Erythroblast (primary cell): ENCODE results near the gene FRMD4A.

Experiments used
- DNase-seq, 2 experiments: peaks; one replicate each; lab custom pipeline; 2025; lab: John Stamatoyannopoulos, UW
- GATA1 ChIP-seq: IDR thresholded peaks from 2 replicates; pipeline ENCODE4 v1.6.1; 2011; ENCODE audit warnings: low read depth, mild to moderate bottlenecking, control low read depth, low read length, moderate library complexity
- POLR2A ChIP-seq: IDR thresholded peaks from 2 replicates; pipeline ENCODE4 v1.6.1; 2011; ENCODE audit warnings: mild to moderate bottlenecking, low read length

Gene FRMD4A

DNA sequence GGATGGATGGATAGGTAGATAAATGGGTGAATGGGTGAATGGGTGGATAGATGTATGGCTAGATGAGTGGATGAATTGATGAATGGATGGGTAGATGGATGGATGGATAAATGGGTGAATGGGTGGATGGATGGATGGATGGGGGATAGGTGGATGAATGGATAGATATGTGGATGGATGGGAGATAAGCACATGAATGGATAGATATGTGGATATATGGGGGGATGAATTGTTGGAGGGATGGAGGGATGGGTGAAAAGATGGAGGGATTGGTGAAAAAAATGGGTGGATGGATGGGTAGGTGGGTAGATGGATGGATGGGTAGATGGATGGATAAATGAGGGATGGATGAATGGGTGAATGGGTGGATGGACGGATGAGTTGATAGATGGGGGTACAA lies 196.4 kb downstream of the FRMD4A start:
- no peak for TF ChIP-seq GATA1
- no peak for TF ChIP-seq POLR2A
- no peak for DNase-seq

DNA sequence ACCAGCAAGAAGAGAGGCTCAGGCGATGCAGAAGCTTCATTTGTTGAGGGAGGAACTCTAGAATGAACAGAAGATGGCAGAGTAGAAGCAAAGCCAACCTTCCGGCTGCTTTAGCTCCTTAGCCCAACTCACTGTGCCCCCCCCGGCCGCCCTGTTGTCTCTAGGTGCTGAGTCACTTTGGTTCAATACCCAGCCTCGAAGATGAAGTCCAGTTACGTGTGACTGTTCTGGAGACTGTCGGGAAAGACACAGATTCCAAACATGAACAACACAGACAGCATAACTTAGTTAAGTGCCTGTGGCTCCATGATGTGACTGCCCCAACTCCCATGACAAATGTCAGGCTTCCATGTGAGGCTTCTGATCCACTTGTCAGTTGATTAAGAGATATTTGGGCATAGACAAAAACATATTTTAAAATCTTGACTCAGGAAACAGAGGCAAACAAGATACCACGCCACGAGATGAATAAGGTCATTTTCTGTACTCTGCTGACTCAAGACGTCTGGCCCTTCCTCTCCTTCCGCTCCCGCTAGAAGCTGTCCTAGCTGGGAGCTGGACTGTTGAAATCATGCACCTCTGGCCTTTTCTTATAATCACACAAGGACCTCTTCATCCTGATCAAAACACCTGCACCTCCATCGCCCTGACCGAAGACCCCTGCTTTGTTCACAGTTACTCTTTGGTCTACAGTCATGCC lies 199.3 kb downstream of the FRMD4A start:
- no peak for TF ChIP-seq POLR2A
- no peak for DNase-seq

DNA sequence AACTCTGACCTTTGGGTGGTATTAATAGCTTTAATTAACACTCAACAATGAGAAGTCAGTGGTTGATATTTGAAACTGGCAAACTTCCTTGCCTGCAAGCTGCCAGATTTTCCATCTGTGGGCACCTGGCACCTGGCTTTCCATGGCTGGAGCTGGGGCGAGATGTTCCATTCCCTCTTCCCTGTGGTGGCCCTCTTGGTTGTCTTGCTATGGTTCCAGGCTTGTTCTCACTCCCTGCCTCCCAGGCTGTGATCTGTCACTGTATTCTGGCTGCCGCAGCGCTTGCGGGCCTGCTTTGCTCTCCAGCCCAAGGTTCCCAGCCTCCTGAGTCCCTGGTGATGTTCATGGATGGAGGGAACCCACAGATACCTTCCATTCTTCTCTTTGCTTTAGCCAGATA lies 201.0 kb downstream of the FRMD4A start:
- TF ChIP-seq POLR2A: no peak
- TF ChIP-seq GATA1: no peak
- DNase-seq: no peak

DNA sequence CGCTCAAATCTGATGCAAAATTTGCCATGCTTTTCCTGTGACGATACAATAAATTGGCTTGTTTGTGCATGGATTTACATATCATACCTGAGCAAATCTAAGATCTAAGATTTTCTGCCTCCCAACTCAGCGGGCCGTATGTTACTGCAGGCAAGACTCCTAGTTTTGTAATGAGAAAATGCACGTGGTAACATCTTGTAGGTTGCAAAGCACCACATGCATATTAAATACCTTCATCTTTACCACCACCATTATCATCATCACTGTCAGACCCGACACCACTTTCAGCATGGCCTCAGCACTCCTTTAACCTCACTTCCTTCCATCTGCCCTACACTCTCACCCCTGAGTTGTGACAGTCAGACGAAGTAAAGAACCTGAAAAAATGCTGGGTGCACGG lies 202.2 kb downstream of the FRMD4A start:
- no peak for TF ChIP-seq POLR2A
- no peak for TF ChIP-seq GATA1

DNA sequence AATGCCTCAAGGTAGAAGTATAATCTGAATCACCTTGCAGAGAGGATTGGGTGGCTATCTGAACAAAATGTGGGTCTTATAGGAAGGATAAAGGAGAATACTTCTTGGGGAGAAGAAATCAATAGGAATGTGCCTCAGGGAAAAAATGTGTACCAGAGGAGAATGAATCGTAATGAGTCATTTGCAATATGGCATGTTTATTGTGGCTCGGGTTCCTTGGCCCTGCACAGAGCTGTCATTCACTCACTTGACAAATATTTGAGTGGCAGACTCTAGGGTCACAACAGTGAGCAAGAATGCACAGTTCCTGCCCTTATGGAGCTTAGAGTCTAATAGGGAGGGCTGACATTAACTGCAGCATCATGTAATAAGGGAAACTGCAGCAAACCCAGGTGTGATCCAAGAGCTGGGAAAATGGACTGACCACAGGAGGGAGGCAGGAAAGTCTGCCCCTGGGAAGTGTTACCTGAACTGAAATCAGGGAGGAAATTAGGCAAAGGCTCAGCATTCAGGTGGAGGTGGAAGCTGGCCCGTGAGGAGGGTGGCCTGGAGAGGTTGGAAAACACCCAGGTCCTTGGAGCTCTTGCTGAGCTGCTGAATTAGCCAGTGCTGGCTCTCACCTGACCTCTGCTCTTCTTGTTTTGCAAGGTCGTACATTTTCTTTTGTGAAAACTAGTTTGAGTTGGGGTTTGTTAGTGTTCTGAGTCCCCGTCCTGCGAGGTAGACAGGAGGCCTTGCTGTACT lies 203.9 kb downstream of the FRMD4A start:
- DNase-seq: no peak
- TF ChIP-seq POLR2A: no peak
- TF ChIP-seq GATA1: no peak

More for the DNA sequence above, 202.2 kb downstream of the FRMD4A start:
- DNase-seq: no peak

DNA sequence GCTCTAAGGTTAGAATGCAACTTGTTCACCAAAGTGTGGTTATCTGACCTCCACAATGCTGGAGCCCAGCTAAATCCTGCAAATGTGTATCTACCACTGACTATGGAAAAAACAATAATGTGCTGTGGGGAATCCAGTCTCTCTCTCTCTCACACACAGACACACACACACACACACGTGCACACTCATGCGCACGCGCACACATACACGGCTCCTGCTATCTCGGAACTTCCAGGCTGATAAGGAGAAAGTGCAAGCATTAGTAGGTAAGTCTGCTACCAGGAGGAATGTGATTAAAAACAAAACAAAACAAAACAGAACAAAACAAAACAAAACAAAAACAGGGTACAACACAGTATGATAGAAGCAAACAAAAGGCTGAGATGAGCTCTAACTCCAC lies 205.2 kb downstream of the FRMD4A start:
- TF ChIP-seq POLR2A (no peak), GATA1 (no peak)

DNA sequence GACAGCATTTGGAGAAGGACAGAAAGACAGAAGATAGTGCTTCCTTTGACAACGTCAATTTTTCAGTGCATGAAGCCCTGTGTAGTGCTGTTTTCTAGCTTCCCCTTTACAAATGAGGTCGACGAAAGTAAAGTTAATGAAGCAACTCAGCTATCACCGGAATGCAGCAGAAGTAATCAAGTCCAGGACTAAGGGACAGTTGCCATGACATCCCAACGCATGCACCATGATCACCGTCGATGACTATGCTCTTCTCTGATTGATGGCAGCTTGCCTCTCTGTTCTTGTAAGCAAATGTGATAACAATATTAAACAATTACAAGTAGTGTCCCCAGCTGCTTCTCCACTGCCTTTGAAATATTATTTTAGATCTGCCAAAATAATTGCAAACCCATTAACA lies 205.8 kb downstream of the FRMD4A start:
- TF ChIP-seq GATA1 (no peak), POLR2A (no peak)
- no peak for DNase-seq

More for the DNA sequence above, 205.2 kb downstream of the FRMD4A start:
- DNase-seq: no peak

DNA sequence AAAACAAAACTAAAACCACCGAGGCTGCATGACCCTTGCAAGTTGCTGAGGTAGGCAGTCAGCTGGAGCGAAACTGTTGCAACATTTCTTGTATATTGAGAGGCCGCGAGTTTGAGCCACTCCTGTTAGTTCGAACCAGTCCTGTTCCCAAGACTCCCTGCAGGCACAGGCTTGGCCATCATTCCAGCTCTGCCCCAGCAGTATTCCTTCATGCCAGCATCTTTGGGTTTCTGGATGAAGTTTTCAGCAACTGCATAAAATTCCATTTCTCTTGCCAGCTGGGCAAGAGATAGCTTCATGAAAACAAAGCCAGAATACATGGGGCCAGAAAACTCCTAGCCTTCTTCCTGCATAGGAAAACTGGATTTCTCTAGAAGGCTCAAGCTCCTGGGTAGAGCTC lies 207.6 kb downstream of the FRMD4A start:
- no peak for DNase-seq
- TF ChIP-seq POLR2A: no peak
- no peak for TF ChIP-seq GATA1

DNA sequence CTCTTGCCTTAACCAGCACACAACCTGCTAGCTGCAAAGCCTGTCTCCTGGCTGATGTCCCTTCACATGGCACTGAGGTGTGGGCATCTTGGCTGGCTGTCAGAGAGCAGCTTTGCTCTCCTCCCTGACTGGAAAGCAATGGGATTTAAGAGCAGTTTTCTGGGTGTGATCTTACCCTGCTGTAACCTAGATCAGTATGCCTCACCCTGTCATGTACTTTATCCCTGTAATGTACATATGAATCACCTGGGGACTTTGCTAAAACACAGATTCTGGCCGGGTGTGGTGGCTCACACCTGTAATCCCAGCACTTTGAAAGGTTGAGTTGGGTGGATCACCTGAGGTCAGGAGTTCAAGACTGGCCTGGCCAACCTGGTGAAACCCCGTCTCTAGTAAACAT lies 209.9 kb downstream of the FRMD4A start:
- TF ChIP-seq POLR2A (no peak), GATA1 (no peak)
- no peak for DNase-seq

DNA sequence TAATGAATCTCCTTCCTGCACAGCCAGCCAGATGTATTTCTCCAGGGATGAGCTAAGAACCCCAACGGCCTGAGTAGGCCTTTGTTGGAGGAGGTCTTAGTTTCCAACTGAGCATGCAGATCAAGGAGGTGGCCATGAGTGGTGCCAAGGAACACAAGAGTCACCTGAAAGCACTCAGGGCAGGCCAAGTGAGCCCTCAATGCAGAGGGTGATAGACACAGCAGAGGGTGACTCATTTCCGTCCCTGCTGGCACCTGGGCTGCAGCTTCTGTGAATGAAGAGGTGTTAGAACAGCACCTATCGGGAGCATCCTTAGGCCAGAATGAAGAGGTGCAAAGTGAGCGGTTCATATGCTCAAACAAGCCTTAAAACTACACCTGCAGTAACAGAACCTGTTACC lies 211.8 kb downstream of the FRMD4A start:
- TF ChIP-seq GATA1: no peak
- no peak for TF ChIP-seq POLR2A
- DNase-seq: no peak

DNA sequence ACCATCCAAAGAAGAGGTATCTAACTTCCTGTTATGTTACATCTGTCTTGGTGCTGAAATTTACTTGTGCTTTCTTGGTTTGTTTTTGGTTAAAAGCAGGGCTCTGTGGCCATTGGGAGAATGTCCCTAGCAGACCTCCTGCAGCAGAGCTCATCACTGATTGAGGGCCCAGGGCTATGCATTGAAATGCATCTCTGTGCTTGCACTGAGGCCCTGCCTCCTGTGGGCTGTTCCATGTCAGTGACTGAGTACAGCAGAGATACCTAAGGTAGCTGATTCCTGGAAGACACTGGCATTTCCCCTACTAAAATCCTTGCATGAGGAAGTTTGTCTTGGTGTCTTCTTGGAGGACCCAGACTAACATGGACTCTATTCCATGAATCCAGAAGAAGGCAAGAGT lies 213.9 kb downstream of the FRMD4A start:
- TF ChIP-seq GATA1 (no peak), POLR2A (no peak)
- no peak for DNase-seq

DNA sequence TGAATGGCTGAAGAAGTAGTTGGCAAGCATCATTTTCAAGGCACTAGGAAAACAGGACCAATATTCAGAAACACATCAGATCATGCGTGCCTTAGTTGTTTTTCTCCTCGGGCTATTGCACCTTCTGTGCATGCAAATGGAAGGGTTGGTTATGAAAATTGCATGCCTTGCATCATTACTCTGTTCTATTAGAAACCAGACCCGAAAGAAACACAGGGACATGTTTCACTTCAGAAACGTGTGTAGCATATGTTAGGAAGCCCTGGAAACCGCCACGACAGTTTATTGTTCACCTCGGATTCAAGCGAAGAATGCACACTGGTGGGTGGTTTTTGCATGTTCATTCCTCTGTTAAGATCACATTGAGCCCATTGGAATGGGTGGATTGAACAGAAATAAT lies 214.7 kb downstream of the FRMD4A start:
- TF ChIP-seq POLR2A (no peak), GATA1 (no peak)
- no peak for DNase-seq

DNA sequence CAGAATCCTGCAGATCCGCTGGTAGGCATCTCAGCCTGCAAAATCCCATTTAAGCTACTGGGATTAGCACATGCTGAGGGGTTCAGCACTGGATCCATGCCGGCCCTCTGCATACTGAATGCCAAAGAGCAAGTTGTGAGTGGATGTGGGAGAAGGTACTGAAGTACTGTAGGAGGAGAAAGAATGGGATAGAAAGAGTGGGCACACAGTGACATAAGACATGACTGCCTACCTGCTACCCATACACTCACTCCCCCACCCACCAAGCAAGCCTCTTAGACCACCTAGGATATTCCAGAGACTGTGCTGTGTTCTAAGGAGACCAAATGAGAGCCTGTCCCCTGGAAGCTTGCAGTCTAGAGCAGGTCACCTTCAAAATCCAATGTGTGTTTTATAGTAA lies 215.9 kb downstream of the FRMD4A start:
- DNase-seq: no peak
- no peak for TF ChIP-seq POLR2A
- TF ChIP-seq GATA1: no peak

DNA sequence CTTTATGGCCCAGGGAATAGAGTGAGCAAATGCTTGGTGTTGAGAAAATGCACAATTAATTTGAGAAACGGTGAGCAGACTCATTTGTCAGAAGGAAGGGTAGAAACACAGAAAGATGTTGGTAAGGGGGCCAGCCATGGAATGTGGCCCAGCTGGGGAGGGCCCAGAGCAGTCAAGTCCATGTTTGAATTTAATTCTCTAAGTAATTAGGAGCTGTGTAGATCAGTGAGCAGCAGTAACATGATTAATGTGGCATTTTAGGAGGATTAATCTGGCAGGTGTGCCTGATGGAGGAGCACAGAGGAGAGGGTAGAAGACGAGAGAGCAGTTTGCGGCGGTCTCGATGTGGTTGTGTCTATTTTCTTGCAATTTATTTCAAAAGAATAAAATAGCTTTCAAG lies 218.7 kb downstream of the FRMD4A start:
- DNase-seq: no peak
- no peak for TF ChIP-seq POLR2A

DNA sequence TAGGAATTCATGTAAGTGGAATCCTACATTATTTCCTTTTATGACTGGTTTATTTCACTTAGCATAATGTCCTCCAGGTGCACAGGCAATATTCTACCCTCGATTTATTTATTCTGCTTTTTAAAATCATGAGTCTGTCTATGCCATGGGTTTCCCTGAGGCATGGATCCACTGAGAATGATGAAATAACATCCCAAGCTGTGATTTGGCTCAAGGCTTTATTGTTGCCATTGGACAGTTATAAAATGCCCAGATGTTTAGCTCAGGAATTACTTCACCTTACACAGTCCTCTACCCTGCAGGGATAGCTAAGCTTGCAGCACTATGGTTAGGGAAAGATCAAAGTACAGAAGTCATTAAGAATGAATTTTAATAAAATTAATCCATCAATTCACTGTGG lies 219.5 kb downstream of the FRMD4A start:
- no peak for DNase-seq
- TF ChIP-seq GATA1 (no peak), POLR2A (no peak)
